ENCODE results near the gene IFITM1. TPM values are rescaled to one million over a fixed set of nuclear protein-coding genes. Genes with fewer than 3 reads are reported as not detected.
"Not testable (repeated sequence)": the region's sequence is repeated elsewhere in the genome, so short reads cannot be mapped to it uniquely, and the experiment has no call there.

IFITM1 gene
- total RNA-seq, result 100 to 1,000 TPM; 296 to 304 TPM

DNA sequence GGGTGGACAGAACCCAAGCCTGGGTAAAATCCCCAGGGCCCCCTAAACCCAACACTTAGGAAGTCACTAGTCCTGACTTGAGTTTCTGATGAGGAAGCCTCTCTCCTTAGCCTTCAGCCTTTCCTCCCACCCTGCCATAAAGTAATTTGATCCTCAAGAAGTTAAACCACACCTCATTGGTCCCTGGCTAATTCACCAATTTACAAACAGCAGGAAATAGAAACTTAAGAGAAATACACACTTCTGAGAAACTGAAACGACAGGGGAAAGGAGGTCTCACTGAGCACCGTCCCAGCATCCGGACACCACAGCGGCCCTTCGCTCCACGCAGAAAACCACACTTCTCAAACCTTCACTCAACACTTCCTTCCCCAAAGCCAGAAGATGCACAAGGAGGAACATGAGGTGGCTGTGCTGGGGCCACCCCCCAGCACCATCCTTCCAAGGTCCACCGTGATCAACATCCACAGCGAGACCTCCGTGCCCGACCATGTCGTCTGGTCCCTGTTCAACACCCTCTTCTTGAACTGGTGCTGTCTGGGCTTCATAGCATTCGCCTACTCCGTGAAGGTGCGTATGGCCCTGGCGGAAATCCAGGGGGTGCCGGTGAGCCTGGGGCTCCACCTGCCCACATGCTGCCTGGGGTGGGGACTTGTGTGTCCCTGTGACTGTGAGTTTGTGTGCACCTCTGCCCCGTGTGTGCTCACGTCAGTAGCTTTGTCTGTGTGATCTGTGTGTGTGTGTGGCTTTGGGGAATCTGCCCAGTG lies at the start of gene IFITM1:
IFITM1 (plus strand) TSS at position 254 of the 767 bp plus-strand sequence; CDS start at position 385, 131 bp downstream.
- TF ChIP-seq, protein P1, sequence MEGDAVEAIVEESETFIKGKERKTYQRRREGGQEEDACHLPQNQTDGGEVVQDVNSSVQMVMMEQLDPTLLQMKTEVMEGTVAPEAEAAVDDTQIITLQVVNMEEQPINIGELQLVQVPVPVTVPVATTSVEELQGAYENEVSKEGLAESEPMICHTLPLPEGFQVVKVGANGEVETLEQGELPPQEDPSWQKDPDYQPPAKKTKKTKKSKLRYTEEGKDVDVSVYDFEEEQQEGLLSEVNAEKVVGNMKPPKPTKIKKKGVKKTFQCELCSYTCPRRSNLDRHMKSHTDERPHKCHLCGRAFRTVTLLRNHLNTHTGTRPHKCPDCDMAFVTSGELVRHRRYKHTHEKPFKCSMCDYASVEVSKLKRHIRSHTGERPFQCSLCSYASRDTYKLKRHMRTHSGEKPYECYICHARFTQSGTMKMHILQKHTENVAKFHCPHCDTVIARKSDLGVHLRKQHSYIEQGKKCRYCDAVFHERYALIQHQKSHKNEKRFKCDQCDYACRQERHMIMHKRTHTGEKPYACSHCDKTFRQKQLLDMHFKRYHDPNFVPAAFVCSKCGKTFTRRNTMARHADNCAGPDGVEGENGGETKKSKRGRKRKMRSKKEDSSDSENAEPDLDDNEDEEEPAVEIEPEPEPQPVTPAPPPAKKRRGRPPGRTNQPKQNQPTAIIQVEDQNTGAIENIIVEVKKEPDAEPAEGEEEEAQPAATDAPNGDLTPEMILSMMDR (IDR thresholded peaks at IDR 0.05), result no peak
- intact Hi-C loops (cut with micrococcal nuclease), result loop anchor here (10.0 kb wide), 1 partner anchor 49 kb away; no protein-coding TSS in a partner anchor
- DNase-seq (peak; percentile 79), ATAC-seq (peak; percentile 45)
- Mint-ChIP-seq H3K4me3 (peak within 1 kb of the TSS; percentile 83), H3K9me3 (no peaks in the 10 kb centered on the region), H3K27me3 (no peaks in the 10 kb centered on the region), H3K27ac (peak within 1 kb of the TSS; percentile 91), H3K4me1 (ENCODE audit: low read depth) (peaks cover 34% of the 10 kb centered on the region), H3K36me3 (ENCODE audit: low read depth) (peaks cover 42% of the 10 kb centered on the region)
- ChIA-PET CTCF (interaction anchor here (1.2 to 2.5 kb wide), 2 partner anchors 8 to 39 kb away, joined by 3 to 12 read pairs; no protein-coding TSS in a partner anchor), POLR2A (interaction anchor here (1.7 to 4.5 kb wide), 10 partner anchors 8 to 135 kb away, joined by 6 to 47 read pairs (median 24); partner anchors contain the start of genes IFITM2, IFITM5 and PGGHG)

DNA sequence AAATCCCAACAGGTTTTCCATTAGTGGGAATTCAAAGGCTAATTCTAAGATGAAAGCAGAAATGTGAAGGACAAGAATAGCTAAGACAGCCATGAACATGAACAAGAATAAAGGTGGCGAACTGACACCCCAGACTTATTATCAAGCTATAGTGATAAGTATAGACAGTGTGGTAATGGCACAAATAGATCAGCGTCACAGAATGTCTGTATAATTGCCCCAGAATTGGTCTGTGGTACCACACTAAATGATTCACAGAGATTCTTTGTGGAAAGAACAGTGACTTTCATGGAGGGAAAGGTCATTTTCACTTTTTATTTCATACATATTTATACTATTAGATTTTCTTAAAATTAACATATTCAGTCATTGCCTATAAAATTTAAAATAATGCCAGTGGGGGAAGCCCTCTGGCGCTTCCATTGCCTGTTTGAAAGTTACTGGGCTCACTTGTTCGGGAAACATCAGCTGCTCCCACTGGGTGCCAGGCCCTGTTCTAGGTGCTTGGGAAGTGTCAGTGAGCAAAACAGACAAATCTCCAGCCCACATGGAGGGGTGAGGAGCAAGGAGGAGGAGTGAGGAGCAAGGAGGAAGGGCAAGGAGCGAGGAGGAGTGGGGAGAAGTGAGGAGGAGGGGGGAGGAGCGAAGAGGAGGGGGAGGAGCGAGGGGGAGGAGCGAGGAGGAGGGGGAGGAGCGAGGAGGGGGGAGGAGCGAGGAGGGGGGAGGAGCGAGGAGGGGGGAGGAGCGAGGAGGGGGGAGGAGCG lies 47.0 kb upstream of the IFITM1 start:
- ATAC-seq (peak; percentile 52), DNase-seq (peak; percentile 38)
- ChIA-PET CTCF (interaction anchor here (0.9 to 3.5 kb wide), 7 partner anchors 12 to 182 kb away, joined by 3 to 31 read pairs (median 4); partner anchors contain the start of gene PGGHG), POLR2A (interaction anchor here (0.8 to 3.9 kb wide), 16 partner anchors 10 to 310 kb away, joined by 3 to 75 read pairs (median 4); partner anchors contain the start of genes BET1L, IFITM1, NLRP6 and PGGHG)
- TF ChIP-seq, protein P1 (IDR thresholded peaks at IDR 0.05), result no peak
- no peaks in the 10 kb centered on the region for H3K27me3 Mint-ChIP-seq
- intact Hi-C loops (cut with micrococcal nuclease), result loop anchor here (10.0 kb wide), 1 partner anchor 48 kb away; the partner anchor contains the start of gene IFITM1
- peaks cover 37% of the 10 kb centered on the region for H3K4me1 Mint-ChIP-seq (ENCODE audit: low read depth)
- H3K27ac Mint-ChIP-seq, result peak overlapping the region; percentile 93
- peak overlapping the region; percentile 71 for H3K4me3 Mint-ChIP-seq
- H3K9me3 Mint-ChIP-seq, result peaks cover 3% of the 10 kb centered on the region
- H3K36me3 Mint-ChIP-seq (ENCODE audit: low read depth), result no peaks in the 10 kb centered on the region

DNA sequence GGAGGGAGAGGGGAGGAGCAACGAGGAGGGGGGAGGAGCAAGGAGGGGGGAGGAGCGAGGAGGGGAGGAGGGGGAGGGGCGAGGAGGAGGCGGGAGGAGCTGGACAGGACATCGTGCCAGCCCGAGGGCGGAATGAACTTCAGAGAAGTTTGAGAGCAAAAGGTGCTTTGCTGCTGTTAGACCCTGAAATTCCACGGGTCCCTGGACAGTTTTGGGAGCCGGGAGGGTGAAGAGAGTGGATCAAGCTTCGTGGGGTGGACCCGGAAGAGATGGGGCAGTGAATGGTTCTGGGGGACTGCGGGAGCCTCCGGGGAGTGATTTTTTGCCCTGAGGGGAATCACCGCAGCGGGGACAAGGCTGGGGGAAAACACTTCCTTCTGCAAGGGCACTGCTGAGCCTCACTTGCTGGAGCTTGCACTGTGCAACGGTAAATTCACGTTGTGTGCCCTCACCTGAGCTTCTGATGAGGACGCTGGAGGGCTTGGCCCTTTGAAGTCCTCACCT lies 46.3 kb upstream of the IFITM1 start:
- intact Hi-C loops (cut with micrococcal nuclease), result loop anchor here (10.0 kb wide), 1 partner anchor 47 kb away; the partner anchor contains the start of gene IFITM1
- TF ChIP-seq, protein P1 (IDR thresholded peaks at IDR 0.05), result no peak
- DNase-seq (peak; percentile 78), ATAC-seq (peak; percentile 50)
- H3K4me3 Mint-ChIP-seq, result peak overlapping the region; percentile 89
- ChIA-PET CTCF (interaction anchor here (0.8 to 3.5 kb wide), 8 partner anchors 9 to 182 kb away, joined by 3 to 31 read pairs (median 4); no protein-coding TSS in a partner anchor), POLR2A (interaction anchor here (0.7 to 3.9 kb wide), 21 partner anchors 9 to 310 kb away, joined by 3 to 75 read pairs (median 4); partner anchors contain the start of genes BET1L, IFITM1, NLRP6 and PGGHG)
- H3K9me3 Mint-ChIP-seq, result peaks cover 3% of the 10 kb centered on the region
- H3K4me1 Mint-ChIP-seq (ENCODE audit: low read depth), result peaks cover 37% of the 10 kb centered on the region
- H3K27me3 Mint-ChIP-seq, result no peaks in the 10 kb centered on the region
- peak overlapping the region; percentile 98 for H3K27ac Mint-ChIP-seq
- no peaks in the 10 kb centered on the region for H3K36me3 Mint-ChIP-seq (ENCODE audit: low read depth)

DNA sequence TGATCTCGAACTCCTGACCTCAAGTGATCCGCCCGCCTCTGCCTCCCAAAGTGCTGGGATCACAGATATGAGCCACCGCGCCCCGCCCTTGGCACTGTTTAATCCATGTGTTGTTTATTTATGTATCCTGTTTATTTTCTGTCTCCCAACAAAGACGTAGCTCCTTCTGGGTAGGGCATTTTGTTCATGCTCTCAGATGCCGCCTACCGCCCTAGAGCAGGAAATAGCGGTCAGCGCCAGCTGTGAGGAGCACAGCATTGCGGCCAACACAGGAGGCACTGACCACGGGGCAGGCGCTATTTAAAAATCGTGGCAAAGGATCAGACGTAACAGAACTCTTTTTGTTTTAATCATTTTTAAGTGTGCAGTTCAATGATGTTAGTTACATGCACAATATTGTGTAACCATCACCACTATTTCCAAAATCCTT lies 45.1 kb upstream of the IFITM1 start:
- DNase-seq (peak; percentile 84), ATAC-seq (peak; percentile 32)
- Mint-ChIP-seq H3K4me3 (peak overlapping the region; percentile 89), H3K4me1 (ENCODE audit: low read depth) (peaks cover 37% of the 10 kb centered on the region), H3K27ac (peak overlapping the region; percentile 98)
- ChIA-PET POLR2A (interaction anchor here (0.7 to 3.9 kb wide), 14 partner anchors 11 to 542 kb away, joined by 3 to 75 read pairs (median 6); partner anchors contain the start of genes NLRP6, PGGHG, PSMD13 and SIRT3), CTCF (interaction anchor here (1.2 to 2.9 kb wide), 3 partner anchors 9 to 12 kb away, joined by 3 to 14 read pairs (median 4); no protein-coding TSS in a partner anchor)
- not testable (repeated sequence) for H3K27me3 Mint-ChIP-seq; H3K9me3 Mint-ChIP-seq; H3K36me3 Mint-ChIP-seq (ENCODE audit: low read depth)
- intact Hi-C loops (cut with micrococcal nuclease), result loop anchor here (10.0 kb wide), 1 partner anchor 46 kb away; the partner anchor contains the start of gene IFITM1
